GM10266 (cell line): ENCODE measurements around the gene HNRNPAB.

ENCODE experiments used
- DNase-seq: peaks from one replicate; pipeline ENCODE4 v3.0.0; 2012; ENCODE audit errors: extremely low spot score
- TF ChIP-seq, protein P1 (sequence below): IDR thresholded peaks from 2 replicates; pipeline ENCODE4 v1.5.1; 2012; ENCODE audit warnings: mild to moderate bottlenecking, low read depth; ENCODE audit not compliant: control insufficient read depth, insufficient read depth; ENCODE audit errors: missing control alignments

Gene HNRNPAB

GRCh38 chr5:178187014-178187413, 17.3 kb upstream of the HNRNPAB start, which contains the start of gene GMCL2:
Gene GMCL2 (minus strand): TSS chr5:178187371. CDS start chr5:178187299, 72 bp downstream.
- DNase-seq: no peak

DNA sequence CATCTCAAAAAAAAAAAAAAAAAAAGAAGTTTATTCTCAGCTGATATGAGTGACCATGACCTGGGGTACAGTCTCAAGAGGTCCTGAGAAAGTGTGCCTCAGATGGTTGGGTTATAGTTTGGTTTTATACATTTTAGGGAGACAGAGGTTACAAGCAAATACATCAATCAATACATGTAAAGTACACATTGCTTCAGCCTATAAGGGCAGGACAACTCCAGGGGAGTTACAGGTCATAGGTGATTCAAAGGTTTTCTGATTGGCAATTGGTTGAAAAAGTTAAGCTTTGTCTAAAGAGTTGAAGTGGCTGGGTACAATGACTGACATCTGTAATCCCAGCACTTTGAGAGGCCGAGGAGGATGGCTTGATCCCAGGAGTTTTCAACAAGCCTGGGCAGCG, 14.9 kb upstream of the HNRNPAB start:
- TF ChIP-seq, protein P1, sequence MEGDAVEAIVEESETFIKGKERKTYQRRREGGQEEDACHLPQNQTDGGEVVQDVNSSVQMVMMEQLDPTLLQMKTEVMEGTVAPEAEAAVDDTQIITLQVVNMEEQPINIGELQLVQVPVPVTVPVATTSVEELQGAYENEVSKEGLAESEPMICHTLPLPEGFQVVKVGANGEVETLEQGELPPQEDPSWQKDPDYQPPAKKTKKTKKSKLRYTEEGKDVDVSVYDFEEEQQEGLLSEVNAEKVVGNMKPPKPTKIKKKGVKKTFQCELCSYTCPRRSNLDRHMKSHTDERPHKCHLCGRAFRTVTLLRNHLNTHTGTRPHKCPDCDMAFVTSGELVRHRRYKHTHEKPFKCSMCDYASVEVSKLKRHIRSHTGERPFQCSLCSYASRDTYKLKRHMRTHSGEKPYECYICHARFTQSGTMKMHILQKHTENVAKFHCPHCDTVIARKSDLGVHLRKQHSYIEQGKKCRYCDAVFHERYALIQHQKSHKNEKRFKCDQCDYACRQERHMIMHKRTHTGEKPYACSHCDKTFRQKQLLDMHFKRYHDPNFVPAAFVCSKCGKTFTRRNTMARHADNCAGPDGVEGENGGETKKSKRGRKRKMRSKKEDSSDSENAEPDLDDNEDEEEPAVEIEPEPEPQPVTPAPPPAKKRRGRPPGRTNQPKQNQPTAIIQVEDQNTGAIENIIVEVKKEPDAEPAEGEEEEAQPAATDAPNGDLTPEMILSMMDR: no peak
- no peak for DNase-seq

More at GRCh38 chr5:178187014-178187413, 17.3 kb upstream of the HNRNPAB start, which contains the start of gene GMCL2:
- TF ChIP-seq, protein P1: no peak

DNA sequence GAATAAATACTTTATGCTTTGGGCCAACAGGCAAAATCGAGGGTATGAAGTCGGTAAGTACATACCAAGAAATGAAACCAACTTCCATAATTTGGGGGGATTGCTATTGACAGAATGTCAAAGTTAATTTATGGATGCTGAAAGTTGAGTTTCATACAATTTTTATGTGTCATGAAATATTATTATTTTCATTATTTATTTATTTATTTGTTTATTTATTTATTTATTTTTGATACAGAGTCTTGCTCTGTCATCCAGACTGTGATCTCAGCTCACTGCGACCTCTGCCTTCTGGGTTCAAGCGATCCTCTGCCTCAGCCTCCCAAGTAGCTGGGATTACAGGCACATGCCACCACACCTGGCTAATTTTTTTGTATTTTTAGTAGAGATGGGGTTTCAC, 12.7 kb upstream of the HNRNPAB start:
- no peak for DNase-seq
- TF ChIP-seq, protein P1: no peak

DNA sequence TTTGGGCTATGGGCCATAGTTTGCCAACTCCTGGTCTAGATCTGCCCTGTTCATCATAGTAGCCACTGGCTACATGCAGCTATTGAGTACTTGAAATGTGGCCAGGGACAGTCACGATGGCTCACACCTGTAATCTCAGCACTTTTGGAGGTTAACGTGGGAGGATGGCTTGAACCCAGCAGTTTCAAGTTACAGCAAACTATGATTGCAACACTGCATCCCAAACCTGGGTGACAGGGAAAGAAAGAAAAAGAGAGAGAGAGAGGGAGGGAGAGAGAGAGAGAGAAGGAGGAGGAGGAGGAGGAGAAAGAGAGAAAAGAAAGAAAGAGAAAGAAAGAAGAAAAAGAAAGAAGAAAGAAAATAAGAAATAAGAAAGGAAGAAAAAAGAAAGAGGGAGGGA, 12.1 kb upstream of the HNRNPAB start:
- TF ChIP-seq, protein P1: no peak
- DNase-seq: no peak

- TF ChIP-seq, protein P1: no peak
- DNase-seq: no peak
Measured at GRCh38 chr5:178192787-178193186, 11.5 kb upstream of the HNRNPAB start.

- TF ChIP-seq, protein P1: no peak
- DNase-seq: no peak
Measured at GRCh38 chr5:178193251-178193809, 11.0 kb upstream of the HNRNPAB start.

DNA sequence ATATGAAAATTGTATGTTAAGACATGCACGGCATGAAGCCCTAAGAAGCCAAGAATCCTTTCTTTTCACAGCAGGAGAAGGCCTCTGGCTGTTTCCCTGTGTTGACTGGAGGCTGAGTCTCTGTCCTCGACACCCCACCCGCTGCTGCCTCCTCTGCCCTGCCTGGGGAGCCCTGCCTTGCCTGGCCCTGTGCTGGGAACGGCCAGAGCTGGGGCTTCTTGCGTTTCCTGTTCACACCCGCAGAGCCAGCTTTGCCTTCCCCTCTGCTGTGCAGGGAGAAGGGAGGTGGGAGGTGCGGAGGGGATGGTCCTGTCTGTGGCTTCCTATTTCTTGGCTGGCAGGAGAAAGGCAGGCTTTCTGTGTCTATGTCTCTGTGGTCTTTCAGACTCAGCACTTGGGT, 10.3 kb upstream of the HNRNPAB start:
- TF ChIP-seq, protein P1: no peak
- DNase-seq: no peak
